Measurements from ENCODE around the gene ATP13A4.

DNA sequence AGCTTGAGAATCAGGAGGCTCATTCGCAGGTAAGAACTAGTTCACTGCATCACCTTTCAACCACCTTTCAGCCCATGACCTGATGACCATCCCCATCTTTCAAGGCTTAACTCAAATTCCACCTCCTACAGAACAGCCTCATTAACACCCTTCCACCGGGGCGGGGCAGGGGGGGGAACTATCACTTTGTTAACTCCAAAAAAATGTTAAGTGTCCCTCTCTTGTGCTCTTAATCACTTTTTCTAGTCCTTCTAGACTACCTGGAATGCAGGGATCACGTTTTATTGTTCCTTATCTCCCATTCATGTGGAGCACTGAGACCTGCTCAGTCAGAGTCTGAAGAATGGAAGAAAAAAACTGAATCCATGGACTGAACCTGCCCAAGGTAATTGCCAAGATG is 51.8 kb downstream of the ATP13A4 start:
- no peak for TF ChIP-seq EZH2phosphoT487 (IDR thresholded peaks at IDR 0.05; ENCODE audit: borderline replicate concordance, low read depth, low read length)
- TF ChIP-seq, protein P1, sequence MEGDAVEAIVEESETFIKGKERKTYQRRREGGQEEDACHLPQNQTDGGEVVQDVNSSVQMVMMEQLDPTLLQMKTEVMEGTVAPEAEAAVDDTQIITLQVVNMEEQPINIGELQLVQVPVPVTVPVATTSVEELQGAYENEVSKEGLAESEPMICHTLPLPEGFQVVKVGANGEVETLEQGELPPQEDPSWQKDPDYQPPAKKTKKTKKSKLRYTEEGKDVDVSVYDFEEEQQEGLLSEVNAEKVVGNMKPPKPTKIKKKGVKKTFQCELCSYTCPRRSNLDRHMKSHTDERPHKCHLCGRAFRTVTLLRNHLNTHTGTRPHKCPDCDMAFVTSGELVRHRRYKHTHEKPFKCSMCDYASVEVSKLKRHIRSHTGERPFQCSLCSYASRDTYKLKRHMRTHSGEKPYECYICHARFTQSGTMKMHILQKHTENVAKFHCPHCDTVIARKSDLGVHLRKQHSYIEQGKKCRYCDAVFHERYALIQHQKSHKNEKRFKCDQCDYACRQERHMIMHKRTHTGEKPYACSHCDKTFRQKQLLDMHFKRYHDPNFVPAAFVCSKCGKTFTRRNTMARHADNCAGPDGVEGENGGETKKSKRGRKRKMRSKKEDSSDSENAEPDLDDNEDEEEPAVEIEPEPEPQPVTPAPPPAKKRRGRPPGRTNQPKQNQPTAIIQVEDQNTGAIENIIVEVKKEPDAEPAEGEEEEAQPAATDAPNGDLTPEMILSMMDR (conservative IDR thresholded peaks at IDR 0.05; ENCODE audit: low read length) = no peak
